Stimulated activated CD4-positive, alpha-beta T cell treated with anti-CD3 and anti-CD28 coated beads, Interleukin-4, amount 100 ng/mL, for 1 hour (primary cell): Measurements from ENCODE around the gene ABCC4.

Experiments used
- DNase-seq: peaks from one replicate; pipeline ENCODE4 v3.0.0-alpha.2; 2020

The ABCC4 gene

GRCh38 chr13:95099541-95099940, 201.7 kb downstream of the ABCC4 start:
- DNase-seq = no peak

- no peak for DNase-seq
Observed at GRCh38 chr13:95098916-95099315, 202.3 kb downstream of the ABCC4 start.

GRCh38 chr13:95091755-95092154, 209.5 kb downstream of the ABCC4 start:
- DNase-seq = no peak

GRCh38 chr13:95087746-95088305, 213.4 kb downstream of the ABCC4 start:
- no peak for DNase-seq

- no peak for DNase-seq
Observed at GRCh38 chr13:95086761-95087160, 214.5 kb downstream of the ABCC4 start.

GRCh38 chr13:95083758-95084157, 217.5 kb downstream of the ABCC4 start:
- DNase-seq = no peak

- DNase-seq = no peak
Observed at GRCh38 chr13:95083066-95083465, 218.2 kb downstream of the ABCC4 start.

- DNase-seq = no peak
Observed at GRCh38 chr13:95075506-95075905, 225.7 kb downstream of the ABCC4 start.

GRCh38 chr13:95074820-95075219, 226.4 kb downstream of the ABCC4 start:
- DNase-seq = no peak

- no peak for DNase-seq
Observed at GRCh38 chr13:95073747-95074311, 227.4 kb downstream of the ABCC4 start.

- DNase-seq = no peak
Observed at GRCh38 chr13:95067303-95067702, 233.9 kb downstream of the ABCC4 start.

GRCh38 chr13:95060014-95060519, 241.2 kb downstream of the ABCC4 start:
- no peak for DNase-seq

- no peak for DNase-seq
Observed at GRCh38 chr13:95059306-95059705, 241.9 kb downstream of the ABCC4 start.

GRCh38 chr13:95058680-95059079, 242.6 kb downstream of the ABCC4 start:
- no peak for DNase-seq

- no peak for DNase-seq
Observed at GRCh38 chr13:95056266-95056665, 245.0 kb downstream of the ABCC4 start.

- no peak for DNase-seq
Observed at GRCh38 chr13:95050800-95051615, 250.2 kb downstream of the ABCC4 start.

GRCh38 chr13:95049772-95050171, 251.5 kb downstream of the ABCC4 start:
- no peak for DNase-seq

- DNase-seq = no peak
Observed at GRCh38 chr13:95044452-95045205, 256.6 kb downstream of the ABCC4 start.

GRCh38 chr13:95039415-95039814, 261.8 kb downstream of the ABCC4 start:
- no peak for DNase-seq

- no peak for DNase-seq
Observed at GRCh38 chr13:95038949-95039348, 262.3 kb downstream of the ABCC4 start.

- no peak for DNase-seq
Observed at GRCh38 chr13:95035311-95036109, 265.7 kb downstream of the ABCC4 start.

- no peak for DNase-seq
Observed at GRCh38 chr13:95033890-95034289, 267.4 kb downstream of the ABCC4 start.

- DNase-seq = no peak
Observed at GRCh38 chr13:95032121-95032520, 269.1 kb downstream of the ABCC4 start.
